HG02678 (cell line): Measurements from ENCODE around the gene PDE6A.
"Not testable (repeated sequence)": the region's sequence is repeated elsewhere in the genome, so short reads cannot be mapped to it uniquely, and the experiment has no call there.

Experiments used
- ATAC-seq: cut with Tn5 transposase; IDR thresholded peaks from one replicate; pipeline ENCODE4 v1.9.1; 2021; ENCODE audit warnings: mild to moderate bottlenecking, moderate library complexity; ENCODE audit not compliant: unreplicated experiment

Gene PDE6A

DNA sequence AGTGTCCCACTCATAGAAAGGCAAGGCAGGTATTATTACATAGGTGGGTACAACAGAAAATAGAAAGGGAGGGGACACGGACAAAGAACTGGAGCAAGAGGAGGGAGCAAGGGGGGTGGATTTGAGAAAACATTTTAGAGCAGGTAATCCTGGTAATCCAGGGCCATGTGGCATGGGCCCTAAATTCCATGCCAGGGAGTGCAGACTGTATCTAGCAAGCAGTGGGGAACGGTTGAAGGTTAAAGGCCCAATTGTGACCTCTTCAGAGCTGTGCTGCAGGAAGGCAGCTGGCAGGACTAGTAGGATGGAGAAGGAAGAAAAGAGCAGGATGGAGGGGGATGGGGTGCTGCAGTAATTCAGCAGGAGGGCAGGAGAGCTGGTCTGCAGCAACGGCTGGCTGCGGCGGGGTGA lies 75.2 kb downstream of the PDE6A start:
- no peak for ATAC-seq

DNA sequence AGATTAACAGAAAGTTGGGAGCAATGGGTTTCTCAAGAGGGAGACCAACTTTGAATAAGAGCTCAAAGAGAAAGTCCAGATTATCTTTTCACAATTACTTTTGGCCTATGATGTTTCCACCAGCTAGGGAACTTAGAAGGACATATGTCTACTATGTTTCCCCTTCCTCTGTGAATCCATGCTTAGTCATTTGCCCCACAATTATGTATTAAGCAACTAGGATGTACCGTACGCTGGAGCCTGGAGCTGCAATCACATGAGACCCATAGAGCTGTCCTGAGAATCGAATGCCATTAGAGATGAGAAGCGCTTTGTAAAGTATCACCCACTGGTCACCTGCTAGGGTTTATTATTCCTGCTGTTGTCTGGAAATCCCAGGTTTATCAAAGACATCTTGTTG lies 78.8 kb downstream of the PDE6A start:
- ATAC-seq: no peak

DNA sequence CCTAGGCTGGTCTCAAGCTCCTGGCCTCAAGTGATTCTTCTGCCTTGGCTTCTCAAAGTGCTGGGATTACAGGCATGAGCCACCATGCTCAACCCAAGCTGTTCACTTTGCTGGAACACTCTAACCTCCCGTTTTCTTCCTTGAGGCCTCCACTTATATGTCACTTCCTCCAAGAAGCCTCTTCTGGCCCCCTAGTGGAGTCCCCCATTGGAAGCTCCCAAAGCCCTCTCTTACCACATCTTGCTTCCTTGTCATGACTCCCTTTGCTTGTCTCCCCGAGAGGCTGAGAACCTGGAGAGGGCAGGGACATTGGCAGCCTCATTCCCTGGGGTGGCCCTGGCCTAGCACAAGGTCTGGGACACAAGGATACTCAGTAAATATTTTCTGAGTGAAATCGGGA lies 80.8 kb downstream of the PDE6A start:
- no peak for ATAC-seq

DNA sequence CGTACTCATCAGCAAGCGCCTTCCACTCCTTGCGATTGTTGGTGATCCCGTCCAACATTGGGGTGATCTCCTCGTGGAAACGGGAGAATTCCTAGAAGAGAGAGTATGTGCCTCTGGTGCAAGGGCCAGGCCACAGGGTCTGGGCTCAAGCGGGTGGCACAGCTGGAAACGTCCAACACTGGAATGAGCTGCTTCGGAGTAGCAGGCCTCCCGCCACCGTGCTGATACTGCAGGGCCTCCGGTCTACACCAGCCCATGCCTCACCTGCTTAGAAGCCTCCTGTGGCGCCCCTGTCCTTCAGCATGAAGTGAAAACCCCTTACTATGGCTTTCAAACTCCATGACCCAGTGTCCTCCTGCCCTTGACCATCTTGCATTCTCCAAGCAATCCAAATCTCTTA lies 81.4 kb downstream of the PDE6A start:
- ATAC-seq: no peak

DNA sequence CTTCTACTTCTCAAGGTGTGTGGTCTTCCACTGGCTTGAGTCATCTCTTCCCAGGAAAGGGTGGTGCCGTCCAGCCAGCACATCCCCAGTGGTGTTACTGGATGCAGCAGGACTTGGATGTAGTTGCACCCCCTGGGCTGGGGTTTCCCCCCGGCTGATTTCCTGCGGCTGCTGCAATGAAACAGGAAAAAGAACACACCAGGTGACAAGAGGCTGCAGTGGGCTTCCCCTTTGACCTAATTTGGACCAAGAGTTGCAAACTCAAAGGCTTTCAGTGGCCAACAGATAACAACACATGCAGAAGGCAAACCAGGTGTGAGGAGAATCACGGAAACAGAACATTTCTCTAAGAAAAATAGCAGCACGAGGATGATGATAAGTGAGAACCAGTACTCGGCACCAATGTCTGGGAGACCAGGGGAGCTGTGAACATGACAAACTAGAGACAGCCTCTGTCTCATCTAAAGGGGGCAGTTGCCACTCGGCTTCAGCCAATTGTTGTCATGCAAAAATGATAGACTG lies 83.7 kb downstream of the PDE6A start:
- peak; percentile 92 for ATAC-seq

DNA sequence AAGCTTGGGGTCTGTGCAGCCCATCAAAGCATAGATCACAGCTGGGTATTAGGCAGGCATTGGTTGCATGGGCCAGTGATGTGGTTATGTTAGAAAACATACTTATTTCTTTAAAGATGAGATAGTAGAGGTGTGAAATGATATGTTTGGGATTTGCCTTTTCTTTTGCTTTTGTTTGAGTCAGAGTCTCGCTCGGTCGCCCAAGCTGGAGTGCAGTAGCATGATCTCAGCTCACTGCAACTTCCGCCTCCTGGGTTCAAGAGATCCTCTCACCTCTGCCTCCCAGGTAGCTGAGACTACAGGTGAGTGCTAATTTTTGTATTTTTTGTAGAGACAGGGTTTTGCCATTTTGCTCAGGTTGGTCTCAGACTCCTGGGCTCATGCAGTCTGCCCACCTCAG lies 84.8 kb downstream of the PDE6A start:
- ATAC-seq: no peak

DNA sequence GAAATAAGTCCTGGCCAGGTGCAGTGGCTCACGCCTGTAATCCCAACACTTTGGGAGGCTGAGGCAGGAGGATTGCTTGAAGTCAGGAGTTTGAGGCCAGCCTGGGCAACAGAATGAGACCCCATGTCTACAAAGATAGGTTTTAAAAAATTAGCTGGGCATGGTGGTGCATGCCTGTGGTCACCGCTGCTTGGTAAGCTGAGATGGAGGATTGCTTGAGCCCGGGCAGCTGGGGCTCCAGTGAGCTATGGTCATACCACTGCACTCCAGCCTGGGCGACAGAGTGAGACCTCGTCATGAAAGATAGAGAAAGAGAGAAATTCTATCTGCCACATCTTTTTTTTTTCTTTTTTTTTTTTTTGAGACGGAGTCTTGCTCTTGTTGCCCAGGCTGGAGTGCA lies 86.1 kb downstream of the PDE6A start:
- not testable (repeated sequence) for ATAC-seq

GRCh38 chr5:149857499-149857898 lies 87.1 kb downstream of the PDE6A start:
- no peak for ATAC-seq

DNA sequence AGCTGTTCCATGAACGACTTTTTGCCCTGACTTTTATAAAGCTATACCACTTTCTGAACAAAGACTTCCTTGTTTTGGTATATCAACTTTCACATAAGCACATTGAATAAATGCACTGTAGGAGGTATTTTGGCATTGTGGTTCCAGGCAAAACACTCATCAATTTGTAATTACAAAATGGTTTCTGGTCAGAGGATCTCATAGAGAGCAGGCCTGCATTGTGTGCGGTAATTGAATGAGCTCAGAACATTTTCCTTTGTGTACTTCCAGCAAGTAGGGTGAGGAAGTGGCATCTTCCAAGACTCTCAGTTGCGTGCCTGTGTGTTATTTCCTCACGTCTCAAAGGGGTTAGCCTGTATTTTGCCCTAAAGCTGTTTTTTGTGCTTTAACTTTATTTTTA lies 89.2 kb downstream of the PDE6A start:
- ATAC-seq: no peak

GRCh38 chr5:149854866-149855265 lies 89.7 kb downstream of the PDE6A start:
- ATAC-seq: no peak

- ATAC-seq: no peak
These were observed 90.9 kb downstream of the PDE6A start for GRCh38 chr5:149853701-149854100.

DNA sequence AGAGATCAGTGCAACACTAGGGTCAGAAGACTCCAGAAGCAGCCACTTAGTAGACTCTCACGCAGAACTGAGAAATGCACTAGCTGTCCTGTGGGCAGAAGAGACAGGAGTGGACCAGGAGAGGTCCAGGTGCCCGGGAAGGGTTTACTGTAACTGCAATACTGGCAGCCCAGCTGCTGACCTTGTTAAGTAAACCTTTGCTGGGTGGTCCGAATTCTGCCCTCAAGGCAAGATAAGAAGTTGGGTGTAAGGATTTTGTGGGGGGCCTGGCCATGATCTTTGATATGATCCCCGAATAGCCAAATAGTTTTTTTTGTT lies 91.3 kb downstream of the PDE6A start:
- ATAC-seq: peak; percentile 4

GRCh38 chr5:149852641-149853330 lies 91.8 kb downstream of the PDE6A start:
- ATAC-seq: peak; percentile 56

DNA sequence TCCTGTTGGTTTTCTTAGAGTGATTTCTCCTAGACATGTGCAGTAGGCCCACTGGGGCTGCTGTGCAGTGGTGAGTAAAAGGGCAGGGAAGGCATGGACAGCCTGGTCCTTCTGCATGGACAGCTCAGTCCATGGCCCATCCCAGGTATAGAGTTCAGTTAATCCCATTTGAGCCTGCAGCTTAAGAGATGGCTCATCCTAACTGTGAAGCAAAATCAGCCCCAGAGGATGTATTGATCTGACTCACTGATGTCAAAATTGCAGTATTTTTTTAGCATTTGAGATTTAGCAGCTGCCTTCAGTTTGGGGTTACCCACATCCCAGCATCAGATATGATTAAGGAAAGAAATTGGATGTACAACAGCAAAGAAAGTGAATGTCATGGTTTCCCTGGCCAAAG lies 93.4 kb downstream of the PDE6A start:
- ATAC-seq: no peak

- ATAC-seq: no peak
These were observed 94.4 kb downstream of the PDE6A start for GRCh38 chr5:149849966-149850910.

- ATAC-seq: no peak
These were observed 95.2 kb downstream of the PDE6A start for GRCh38 chr5:149849280-149849965.

- no peak for ATAC-seq
These were observed 97.0 kb downstream of the PDE6A start for GRCh38 chr5:149847611-149848010.

DNA sequence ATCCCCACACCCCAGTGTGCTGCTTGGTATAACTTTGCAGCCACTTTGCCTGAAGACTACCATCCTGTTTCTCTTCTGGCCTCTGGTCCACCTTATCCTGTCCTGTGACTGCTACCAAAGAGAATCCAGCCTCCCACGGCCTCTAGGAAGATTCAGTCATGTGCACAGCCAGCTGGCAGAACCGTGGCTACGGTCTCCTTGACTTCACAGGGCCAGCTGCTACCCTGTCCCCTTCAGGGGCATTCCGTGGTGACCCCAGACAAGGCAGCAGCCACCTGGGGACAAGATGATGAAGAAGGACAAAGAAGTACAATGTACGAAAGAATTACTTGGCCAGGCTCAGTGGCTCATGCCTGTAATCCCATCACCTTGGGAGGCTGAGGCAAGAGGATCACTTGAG lies 98.6 kb downstream of the PDE6A start:
- no peak for ATAC-seq

- ATAC-seq: no peak
These were observed 99.0 kb downstream of the PDE6A start for GRCh38 chr5:149845601-149846000.

GRCh38 chr5:149841851-149842793 lies 102.5 kb downstream of the PDE6A start:
- no peak for ATAC-seq
